Transverse colon (tissue), 4 donors: ENCODE results near the gene MAP6D1.

Experiments
- CTCF ChIP-seq, 5 experiments: fragments of 200-600 bp in 3 of 5; fragments of 450-650 bp in 2 of 5; sonication (generic) in 3 of 5; IDR thresholded peaks; 1 replicate in 2 of 5; 2 replicates in 3 of 5; pipeline ENCODE4 v1.5.1; 2016 to 2017; ENCODE audit warnings: antibody characterized with exemption in 5 of 5, inconsistent platforms in 3 of 5, mild to moderate bottlenecking in 2 of 5, moderate library complexity in 1 of 5
- POLR2A ChIP-seq: fragments of 450-650 bp; IDR thresholded peaks from one replicate; pipeline ENCODE4 v1.6.1; 2016; ENCODE audit warnings: antibody characterized with exemption, mild to moderate bottlenecking, moderate library complexity
- POLR2AphosphoS5 ChIP-seq, 3 donors: sonication (generic); formaldehyde crosslinking; IDR thresholded peaks; one replicate each; pipeline ENCODE4 v1.6.1; 2016; ENCODE audit warnings: antibody characterized with exemption in 3 of 3

DNA sequence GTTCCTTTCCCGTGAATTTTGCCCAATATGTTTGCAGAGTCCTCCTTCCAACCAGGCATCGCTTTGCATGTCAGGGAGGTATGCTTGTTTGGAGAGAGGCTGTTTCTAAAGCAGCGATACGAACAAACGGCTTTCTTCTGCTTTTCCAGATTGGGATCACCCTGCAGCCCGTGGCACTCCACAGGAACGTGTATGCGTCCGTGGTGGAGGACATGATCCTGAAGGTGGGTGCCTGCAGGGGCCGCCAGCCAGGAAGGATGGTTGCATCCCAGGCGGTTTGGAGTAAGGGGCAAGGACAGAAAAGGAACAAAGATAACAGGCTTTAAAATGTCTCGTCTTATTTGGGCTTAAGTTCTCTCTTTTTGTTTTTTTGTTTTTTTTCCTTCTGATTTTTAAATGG is 17.5 kb downstream of the MAP6D1 start:
- TF ChIP-seq POLR2A (no peak), CTCF (IDR thresholded peaks at IDR 0.05) (no peak), POLR2AphosphoS5 (IDR thresholded peaks at IDR 0.05) (no peak)
